Endothelial cell of umbilical vein (primary cell): Measurements from ENCODE around the gene PRPH. TPM values are rescaled to one million over a fixed set of nuclear protein-coding genes. Genes with fewer than 3 reads are reported as not detected.
A peak's percentile ranks its signal among the peaks of the same experiment; 100 is the strongest.

Source experiments
- BruUV-seq: library from RNA; stranded (reverse); fragments of 400-500 nt; replicated peaks from 2 replicates; lab custom pipeline; 2021; lab: Mats Ljungman, UMichigan
- CTCF ChIA-PET: fragments of 300-600, 350-600 bp; sonication (Branson Sonifier 250); formaldehyde crosslinking; loops from one replicate; lab custom pipeline; 2021; ENCODE audit warnings: antibody characterized with exemption, inconsistent platforms; lab: Charles Lee
- POLR2A ChIA-PET: fragments of 300-600, 350-600 bp; sonication (Branson Sonifier 250); formaldehyde crosslinking; loops from one replicate; lab custom pipeline; 2021; ENCODE audit warnings: antibody characterized with exemption, inconsistent platforms; lab: Charles Lee
- DNase-seq: peaks from one replicate; pipeline ENCODE4 v3.0.0-alpha.2; 2011; ENCODE audit warnings: low read depth, low spot score
- FAIRE-seq: peaks from 2 replicates; lab custom pipeline; 2011; peaks lifted over from hg19 to GRCh38; lab: Jason Lieb, UNC
- H2AFZ ChIP-seq: 2 replicates; pipeline ENCODE4 v1.6.0; 2012; ENCODE audit warnings: low read depth, low read length, control low read depth, inconsistent platforms
- H3K27ac ChIP-seq: 2 replicates; pipeline ENCODE4 v1.5.1; 2011; ENCODE audit warnings: low read depth, mild to moderate bottlenecking, control low read depth, low read length, moderate library complexity; ENCODE audit not compliant: insufficient read depth
- H3K27me3 ChIP-seq, 2 experiments: 2 replicates each; pipeline versions ENCODE4 v1.6.0 to v1.6.1; 2011; ENCODE audit warnings: low read length in 2 of 2, mixed read lengths in 1 of 2; ENCODE audit not compliant: control insufficient read depth in 2 of 2, insufficient read depth in 2 of 2
- H3K36me3 ChIP-seq, 2 experiments: 2 replicates in 1 of 2; 3 replicates in 1 of 2; pipeline ENCODE4 v1.5.1; 2011; ENCODE audit warnings: low read length in 2 of 2, mild to moderate bottlenecking in 1 of 2, moderate library complexity in 1 of 2; ENCODE audit not compliant: control insufficient read depth in 2 of 2, insufficient read depth in 2 of 2; ENCODE audit errors: extremely low read depth in 1 of 2
- H3K4me1 ChIP-seq: 3 replicates; pipeline ENCODE4 v1.5.1; 2011; ENCODE audit warnings: mild to moderate bottlenecking, low read length; ENCODE audit not compliant: control insufficient read depth, insufficient read depth; ENCODE audit errors: extremely low read depth
- H3K4me2 ChIP-seq: 2 replicates; pipeline ENCODE4 v1.6.1; 2011; ENCODE audit warnings: low read length, control low read depth, mixed read lengths; ENCODE audit not compliant: insufficient read depth
- H3K4me3 ChIP-seq, 3 experiments: fragments of 200-600 bp in 1 of 3; sonication (generic), shearing (Covaris generic) in 1 of 3; replicated peaks in 1 of 3; 2 replicates each; pipeline ENCODE4 v1.5.1; 2011 to 2016; ENCODE audit warnings: control low read depth in 3 of 3, low read length in 3 of 3, mild to moderate bottlenecking in 2 of 3, inconsistent platforms in 1 of 3, low read depth in 1 of 3, moderate library complexity in 1 of 3; ENCODE audit not compliant: insufficient read depth in 1 of 3
- H3K79me2 ChIP-seq: 2 replicates; pipeline ENCODE4 v1.6.0; 2012; ENCODE audit warnings: low read length, inconsistent platforms; ENCODE audit not compliant: control insufficient read depth, insufficient read depth
- H3K9ac ChIP-seq: replicated peaks from 2 replicates; pipeline ENCODE3; 2011; ENCODE audit warnings: low read length, control low read depth; ENCODE audit not compliant: insufficient read depth; ENCODE audit errors: extremely low read depth
- H3K9me1 ChIP-seq: replicated peaks from 3 replicates; pipeline ENCODE4 v1.6.0; 2011; ENCODE audit warnings: mild to moderate bottlenecking, low read length; ENCODE audit not compliant: control insufficient read depth, insufficient read depth; ENCODE audit errors: extremely low read depth
- H3K9me3 ChIP-seq: replicated peaks from 2 replicates; pipeline ENCODE4 v1.5.1; 2012; ENCODE audit warnings: low read length, inconsistent platforms; ENCODE audit not compliant: control insufficient read depth, insufficient read depth
- H4K20me1 ChIP-seq: replicated peaks from 2 replicates; pipeline ENCODE3; 2011; ENCODE audit warnings: mild to moderate bottlenecking, low read length; ENCODE audit not compliant: control insufficient read depth, insufficient read depth; ENCODE audit errors: extremely low read depth
- CTCF ChIP-seq, 2 donors: IDR thresholded peaks; 1 replicate in 1 of 2; 2 replicates in 1 of 2; pipeline ENCODE4 v1.5.1; 2011; ENCODE audit warnings: low read length in 2 of 2, mild to moderate bottlenecking in 2 of 2, moderate library complexity in 2 of 2, control low read depth in 1 of 2, inconsistent platforms in 1 of 2, low read depth in 1 of 2; ENCODE audit not compliant: insufficient read depth in 1 of 2; ENCODE audit errors: extremely low read depth in 1 of 2
- EZH2 ChIP-seq: IDR thresholded peaks from 2 replicates; pipeline ENCODE4 v1.6.1; 2012; ENCODE audit warnings: borderline replicate concordance, low read depth, mild to moderate bottlenecking, moderate library complexity, low read length, inconsistent platforms; ENCODE audit not compliant: severe bottlenecking
- FOS ChIP-seq: IDR thresholded peaks from 2 replicates; pipeline ENCODE4 v1.6.1; 2011; ENCODE audit warnings: mild to moderate bottlenecking, low read length, moderate library complexity, borderline replicate concordance; ENCODE audit not compliant: insufficient read depth
- GATA2 ChIP-seq: IDR thresholded peaks from 2 replicates; pipeline ENCODE4 v1.7.0; 2011; ENCODE audit warnings: low read depth, mild to moderate bottlenecking, moderate library complexity, mixed read lengths, low read length; ENCODE audit not compliant: insufficient read length, insufficient read depth
- JUN ChIP-seq: IDR thresholded peaks from 2 replicates; pipeline ENCODE4 v1.6.1; 2011; ENCODE audit warnings: borderline replicate concordance, low read depth; ENCODE audit not compliant: insufficient read length, insufficient read depth
- MAX ChIP-seq: IDR thresholded peaks from 2 replicates; pipeline ENCODE4 v1.6.1; 2011; ENCODE audit not compliant: insufficient read depth, insufficient read length
- MYC ChIP-seq: IDR thresholded peaks from one replicate; pipeline ENCODE4 v1.6.1; 2011; ENCODE audit warnings: mild to moderate bottlenecking, low read depth, low read length
- POLR2A ChIP-seq: IDR thresholded peaks from 2 replicates; pipeline ENCODE4 v1.6.1; 2012; ENCODE audit warnings: low read depth, mild to moderate bottlenecking, control low read depth, low read length
- POLR2AphosphoS5 ChIP-seq: IDR thresholded peaks from 2 replicates; pipeline ENCODE4 v1.6.1; 2012; ENCODE audit warnings: low read depth, mild to moderate bottlenecking, control low read depth, low read length, moderate library complexity; ENCODE audit not compliant: insufficient read depth
- dilution Hi-C: fragments of 300-500 bp; cut with MboI; formaldehyde crosslinking; loops from one replicate; pipeline ENCODE4 v1.15.0; 2019; ENCODE audit warnings: low sequenced_read_pairs; ENCODE audit not compliant: extremely low pct_ligation_motif_present
- intact Hi-C: fragments of 100-400 bp; cut with micrococcal nuclease; formaldehyde crosslinking; loops from one replicate; pipeline ENCODE4 v1.10.0; 2022
- polyA plus RNA-seq, 4 experiments: library from polyadenylated mRNA; depleted of rRNA in 3 of 4; stranded (reverse) in 3 of 4; unstranded in 1 of 4; fragments of >200 nt; gene quantifications; 2 replicates each; pipeline versions ENCODE4 v1.2.1 to v1.2.3, GENCODE V29; 2011 to 2012; ENCODE audit warnings: missing spikeins in 1 of 4
- total RNA-seq: library from RNA; stranded (reverse); gene quantifications from 2 replicates; pipeline ENCODE4 v1.2.3, GENCODE V29; 2021

Gene PRPH
- total and polyA plus RNA-seq, 2 donors (not counting 3 experiments of a cell fraction or from before 2014, with no cell fraction given) = not detected

- H3K9ac ChIP-seq = peak within 1 kb of the TSS; percentile 86
- FAIRE-seq (peak; percentile 99), DNase-seq (peak; percentile 99)
- intact Hi-C loops (loop anchor here (1.0 kb wide), 1 partner anchor 19 kb away; no protein-coding TSS in a partner anchor), dilution Hi-C loops (no loop called here)
- no peaks in the 10 kb centered on the region for H3K9me1 ChIP-seq
- POLR2A ChIA-PET = interaction anchor here (0.5 to 1.5 kb wide), 6 partner anchors 9 to 54 kb away, joined by 3 to 7 read pairs (median 4); partner anchors contain the start of genes C1QL4 and SPATS2
- peak within 1 kb of the TSS; percentile 58 for H3K27ac ChIP-seq
- peaks cover 0 to 3% of the 10 kb centered on the region in 2 experiments for H3K36me3 ChIP-seq
- H3K79me2 ChIP-seq = peaks cover 11% of the 10 kb centered on the region
- peak within 1 kb of the TSS; percentile 96 for H3K4me2 ChIP-seq
- peaks cover 12% of the 10 kb centered on the region for H3K4me1 ChIP-seq
- peak within 1 kb of the TSS; percentile 59 to 90 (median 73) for H3K4me3 ChIP-seq
- H3K27me3 ChIP-seq = no peaks in the 10 kb centered on the region
- CTCF ChIA-PET = interaction anchor here (0.6 to 4.9 kb wide), 15 partner anchors 9 to 1835 kb away, joined by 3 to 43 read pairs (median 5); partner anchors contain the start of gene DNAJC22
- no peaks in the 10 kb centered on the region for H4K20me1 ChIP-seq
- H3K9me3 ChIP-seq = no peaks in the 10 kb centered on the region
- no TSS peak for BruUV-seq
- TF ChIP-seq MYC (no peak), GATA2 (no peak), FOS (no peak), CTCF (IDR thresholded peaks at IDR 0.05; ENCODE audit: extremely low read depth in 1 of 2, insufficient read depth in 1 of 2, low read depth in 1 of 2, low read length in 2 of 2) (no peak), POLR2A (peak; percentile 52), JUN (no peak), EZH2 (no peak), POLR2AphosphoS5 (peak; percentile 83), MAX (no peak)
- H2AFZ ChIP-seq = peak within 1 kb of the TSS; percentile 95
These were observed 28.0 kb downstream of the PRPH start, which contains the start of gene TROAP for GRCh38 chr12:49322708-49323523. Gene TROAP, plus strand, starts transcription at chr12:49323255. Its CDS starts 354 bp downstream, at chr12:49323609.
